Activated T-cell treated with anti-CD3 and anti-CD28 coated beads for 1 hour (primary cell): Measurements from ENCODE around the gene PCSK6.

Experiments used
- DNase-seq: peaks from one replicate; pipeline ENCODE4 v3.0.0-alpha.2; 2020; ENCODE audit warnings: low read depth

The PCSK6 gene

DNA sequence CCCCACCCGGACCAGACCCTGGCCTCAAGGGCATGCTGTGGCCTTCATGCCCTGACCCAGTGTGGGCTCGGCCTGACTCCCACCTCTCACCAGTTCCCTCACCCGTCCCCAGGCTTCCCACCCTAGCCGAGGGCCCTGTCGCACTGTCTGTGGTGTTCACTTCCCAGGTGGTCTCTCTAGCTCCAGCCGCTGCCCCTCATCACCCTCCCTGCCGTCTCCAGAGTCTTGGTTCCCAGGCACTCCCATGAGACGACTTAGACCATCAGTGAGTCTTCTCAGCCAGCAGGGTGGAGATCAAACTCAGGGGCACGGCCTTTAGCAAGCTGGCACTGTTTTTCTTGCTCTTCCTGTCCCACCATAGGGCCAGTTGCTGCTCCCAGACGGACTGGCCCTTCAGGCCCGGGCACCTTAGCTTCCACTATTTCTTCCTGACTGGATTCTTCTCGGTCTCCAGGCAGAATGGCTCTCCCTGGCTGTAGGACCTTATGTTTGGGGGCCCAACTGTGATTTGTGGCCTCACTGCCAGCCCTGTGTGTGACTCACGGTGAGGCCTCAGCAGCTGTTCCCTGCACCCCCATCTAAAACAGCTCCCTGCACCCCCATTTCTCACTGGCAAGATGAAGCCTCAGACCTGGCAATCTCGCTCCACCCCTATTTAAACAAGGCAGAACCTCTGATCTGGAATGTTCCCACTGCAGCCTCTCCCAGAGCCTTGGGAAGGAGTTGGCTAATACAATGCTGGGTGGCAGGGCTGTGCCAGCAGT is 9.4 kb upstream of the PCSK6 start:
- no peak for DNase-seq

- no peak for DNase-seq
These were observed 8.7 kb upstream of the PCSK6 start for GRCh38 chr15:101498076-101498716.

DNA sequence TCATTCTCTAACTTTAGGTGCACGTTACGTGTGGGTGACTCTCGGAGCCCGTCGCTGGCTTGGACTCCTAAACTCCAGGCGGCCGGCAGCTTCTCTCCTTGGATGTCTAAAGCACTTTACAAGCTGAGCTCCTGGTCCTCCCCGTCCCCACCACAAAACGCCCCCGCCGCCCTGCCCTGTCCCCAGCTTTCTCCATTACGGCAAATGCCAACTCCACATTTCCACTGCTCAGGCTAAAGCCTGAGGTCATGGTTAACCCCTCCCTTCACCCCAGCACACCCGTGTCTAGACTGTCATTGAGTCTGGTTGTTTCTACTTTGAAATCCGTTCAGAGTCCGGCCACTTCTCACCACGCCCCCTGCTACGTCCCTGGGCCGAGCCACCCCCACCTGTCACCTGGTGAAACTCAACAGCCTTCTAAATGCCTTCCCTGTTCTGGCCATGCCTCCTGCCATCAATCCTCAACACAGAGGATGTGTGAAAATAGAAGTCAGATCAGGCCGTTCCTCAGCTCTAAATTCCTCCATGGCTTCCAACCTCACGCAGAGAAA is 8.1 kb upstream of the PCSK6 start:
- DNase-seq: no peak

GRCh38 chr15:101497017-101497416 is 7.5 kb upstream of the PCSK6 start:
- no peak for DNase-seq

GRCh38 chr15:101496198-101496986 is 6.9 kb upstream of the PCSK6 start:
- no peak for DNase-seq

DNA sequence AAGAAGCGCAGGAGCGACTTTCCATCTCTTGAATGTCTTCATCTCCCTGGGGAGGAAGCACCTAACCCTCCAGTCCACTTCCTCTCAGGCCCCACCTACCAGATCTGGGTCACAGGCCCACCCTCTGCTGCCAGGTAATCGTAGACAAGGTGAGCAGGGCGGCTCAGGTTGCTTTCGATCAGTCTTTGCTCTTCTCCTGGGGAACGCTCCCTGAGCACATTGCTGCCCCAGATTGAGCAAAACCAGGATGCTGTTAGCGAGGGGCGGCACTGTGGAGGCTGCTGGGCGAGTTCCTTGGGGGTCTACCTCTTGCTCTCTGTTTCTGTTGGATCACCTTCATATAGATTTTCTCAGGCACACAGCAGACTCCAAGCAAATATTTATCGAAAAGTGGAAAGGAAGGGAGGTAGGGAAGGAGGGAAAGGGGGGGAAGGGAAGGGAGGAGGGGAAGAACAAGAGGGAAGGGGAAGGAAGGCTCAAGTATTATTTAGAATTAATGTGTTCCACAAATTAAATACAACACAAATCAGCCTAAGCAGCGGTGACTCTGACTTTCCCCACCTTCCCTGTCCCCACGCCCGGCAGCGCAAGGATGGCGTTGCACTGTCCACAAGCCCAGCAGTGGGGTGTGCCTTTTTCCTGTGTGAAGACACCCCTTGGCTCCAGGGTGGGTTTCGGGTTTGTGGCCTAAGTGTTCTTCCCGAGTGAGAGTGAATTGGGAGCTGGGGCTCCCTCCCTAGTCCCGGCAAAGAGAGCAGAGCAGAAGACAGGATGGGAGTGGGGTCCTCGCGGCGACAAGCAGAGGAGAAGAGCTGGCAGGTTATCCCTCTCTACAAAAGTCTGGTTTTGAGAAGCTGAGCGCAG is 6.1 kb upstream of the PCSK6 start:
- no peak for DNase-seq

DNA sequence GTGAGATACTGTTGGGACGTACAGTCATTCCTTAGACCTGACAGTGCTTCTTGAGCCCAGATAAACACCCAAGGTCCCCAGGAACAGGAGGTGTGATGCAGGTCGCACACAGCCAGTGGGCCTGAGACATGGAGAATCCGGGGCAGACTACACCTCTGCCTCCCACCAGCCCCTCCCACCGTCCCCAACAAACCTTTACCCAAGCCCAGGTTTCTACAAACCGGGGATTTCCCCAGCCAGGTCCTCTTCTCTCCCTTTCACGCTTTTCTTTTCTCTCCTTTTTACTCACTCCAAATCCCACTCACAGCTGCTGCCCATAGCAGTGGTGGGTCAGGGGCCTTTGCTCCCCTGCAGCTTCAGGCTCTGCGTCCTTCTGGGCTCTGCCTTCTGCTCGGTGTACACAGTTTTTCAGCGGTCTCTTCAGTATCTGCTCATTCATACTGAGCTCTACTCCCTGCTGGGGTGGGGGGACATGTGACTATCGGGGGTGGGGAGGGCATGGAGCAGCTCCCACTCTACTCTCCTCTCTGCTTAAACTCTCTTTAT is 4.8 kb upstream of the PCSK6 start:
- DNase-seq: no peak

- no peak for DNase-seq
These were observed 3.5 kb upstream of the PCSK6 start for GRCh38 chr15:101492766-101493692.

GRCh38 chr15:101491734-101492640 is 2.5 kb upstream of the PCSK6 start:
- DNase-seq: no peak

DNA sequence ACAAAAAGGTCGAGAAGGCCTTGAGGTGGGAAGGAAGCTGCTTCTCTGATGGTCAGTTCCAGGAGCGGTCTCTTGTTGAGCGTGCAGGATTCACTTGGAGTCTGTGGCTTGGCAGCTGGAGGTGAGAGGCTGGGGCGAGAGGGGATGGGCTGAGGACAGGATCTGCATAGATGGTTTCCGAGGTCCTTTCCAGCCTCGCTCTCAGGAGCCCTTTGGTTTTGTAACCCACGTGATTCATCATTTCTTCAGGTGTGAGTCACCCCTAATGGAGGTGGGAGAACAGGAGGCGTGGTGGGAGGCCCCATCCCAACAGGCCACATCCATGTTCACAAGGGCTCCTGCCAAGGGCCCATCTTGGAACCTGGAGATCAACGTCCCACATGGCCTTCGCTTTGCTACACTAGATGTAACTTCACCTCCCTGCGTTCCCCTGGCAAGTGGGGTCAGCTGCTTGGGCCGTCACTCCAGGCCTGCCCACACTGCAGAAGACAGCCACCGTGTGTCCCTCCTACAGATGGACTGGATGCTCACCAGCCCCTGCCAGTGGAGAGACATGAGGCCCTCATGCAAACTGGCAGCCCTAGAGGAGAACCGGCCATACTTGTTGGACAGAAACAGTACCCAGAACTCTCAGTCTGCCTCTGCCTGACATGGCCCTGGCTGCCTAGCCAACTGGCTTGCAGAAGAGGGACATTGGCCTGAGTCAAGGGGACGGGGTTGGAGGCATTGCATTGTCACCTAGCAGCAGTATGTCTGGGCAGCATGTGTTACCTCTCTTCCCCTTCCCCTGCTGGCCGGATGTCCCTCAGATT is 1.6 kb upstream of the PCSK6 start:
- no peak for DNase-seq

DNA sequence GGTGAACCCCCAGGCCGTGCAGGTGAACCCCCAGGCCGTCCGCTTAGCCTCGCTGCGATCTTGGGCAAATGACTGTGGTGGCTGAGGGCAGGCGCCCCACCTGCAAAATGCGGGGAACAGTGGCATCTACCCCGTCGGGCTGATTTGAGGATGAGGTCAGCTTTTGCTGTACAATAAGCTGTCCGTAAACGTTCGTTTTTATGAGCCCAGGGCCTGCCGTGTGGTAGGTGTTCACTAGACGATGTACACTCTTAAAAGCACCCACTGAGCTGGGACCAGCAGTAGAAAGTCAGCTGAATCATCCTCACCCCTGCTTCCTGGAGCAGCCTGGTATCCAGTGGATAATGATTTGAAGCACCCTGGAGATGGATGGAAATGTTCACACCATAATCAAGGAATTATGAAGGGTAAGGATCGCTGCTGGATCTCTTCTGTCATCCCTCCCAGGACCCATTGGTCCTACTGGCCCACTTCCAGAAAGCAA is 943 bp upstream of the PCSK6 start:
- DNase-seq: no peak

DNA sequence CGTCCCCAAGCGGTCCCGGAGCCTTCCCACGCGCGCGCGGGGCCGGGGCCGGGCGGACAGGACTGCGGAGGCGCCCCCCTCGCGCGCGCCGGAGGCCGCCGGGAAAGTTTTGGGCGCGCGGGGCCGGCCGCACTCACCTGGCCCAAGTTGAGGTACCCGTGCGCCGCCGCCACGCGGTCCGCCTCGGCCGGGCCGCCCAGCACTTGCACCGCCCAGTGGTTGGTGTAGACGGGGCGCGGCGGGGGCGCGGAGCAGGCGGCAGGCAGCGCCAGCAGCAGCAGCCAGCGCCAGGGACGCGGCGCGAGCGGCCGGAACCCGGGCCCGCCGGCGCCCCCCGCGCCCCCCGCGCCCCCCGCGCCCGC is 289 bp downstream of the PCSK6 start:
- DNase-seq: no peak

DNA sequence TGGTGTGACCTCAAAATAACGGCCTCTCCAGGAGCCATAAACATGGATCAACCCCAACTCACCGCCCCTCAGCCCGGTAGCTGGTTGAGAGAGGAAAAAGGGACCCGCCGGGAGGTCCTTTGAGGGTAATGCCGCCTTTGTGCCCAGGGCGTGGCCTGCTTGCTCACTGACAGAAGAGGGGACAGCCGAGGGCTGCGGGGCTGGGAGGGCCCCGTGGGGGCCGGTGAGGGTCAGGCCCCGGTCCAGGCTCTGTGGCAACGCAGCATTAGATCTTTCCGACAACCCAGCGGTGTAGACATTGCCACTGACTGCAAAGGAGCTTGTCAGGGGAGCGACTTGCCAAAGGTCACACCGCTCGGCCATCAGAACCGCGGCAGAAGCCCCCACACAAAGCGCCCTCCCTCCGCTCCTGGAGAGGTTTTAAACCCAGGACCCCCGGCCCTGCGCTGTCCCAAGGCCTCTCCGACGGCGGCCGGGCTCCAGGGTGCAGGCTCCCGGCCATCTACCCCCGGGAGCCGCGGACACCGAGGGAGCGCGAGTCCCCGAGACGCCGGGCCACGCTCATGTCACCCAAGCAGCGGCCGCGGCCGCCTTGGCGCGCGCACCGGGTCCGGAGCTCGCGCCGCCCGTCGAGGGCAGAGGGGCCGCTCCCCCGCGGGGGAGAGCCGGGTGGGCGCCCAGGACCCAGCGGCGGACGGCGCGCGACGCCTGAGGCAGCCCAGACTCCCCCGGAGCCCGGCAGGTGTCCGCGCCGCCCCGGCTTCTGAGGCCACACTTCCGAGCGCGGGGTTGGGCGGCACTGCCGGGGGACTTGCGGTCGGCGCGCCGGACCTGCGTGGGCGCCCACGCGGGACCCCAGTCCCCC is 975 bp downstream of the PCSK6 start:
- DNase-seq: no peak

GRCh38 chr15:101486696-101487459 is 2.6 kb downstream of the PCSK6 start:
- no peak for DNase-seq

DNA sequence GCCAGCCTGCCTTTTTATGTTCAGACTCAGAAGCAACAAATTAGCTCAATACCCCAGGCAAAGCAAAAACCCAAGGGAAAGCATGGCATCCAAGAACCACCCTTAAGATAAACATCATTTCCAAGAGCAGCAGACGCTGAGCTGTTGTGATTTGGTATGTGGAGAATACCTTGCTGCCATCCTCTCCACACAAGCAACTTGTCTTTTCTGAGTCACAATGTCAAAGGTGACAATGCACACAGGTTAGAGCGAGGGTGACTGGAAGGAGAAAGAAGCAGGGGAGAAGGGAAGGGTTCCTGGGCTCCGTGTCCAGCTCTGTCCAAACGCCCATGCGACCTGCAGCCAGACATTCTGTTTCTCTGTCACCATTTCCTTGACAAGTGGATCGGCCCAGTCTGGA is 6.0 kb downstream of the PCSK6 start:
- no peak for DNase-seq

- DNase-seq: no peak
These were observed 6.8 kb downstream of the PCSK6 start for GRCh38 chr15:101482526-101483371.
